HG03575 (cell line): ENCODE measurements around the gene MYOZ1.
"Not testable (repeated sequence)": the region's sequence is repeated elsewhere in the genome, so short reads cannot be mapped to it uniquely, and the experiment has no call there.

ENCODE experiments used
- ATAC-seq: cut with Tn5 transposase; IDR thresholded peaks from one replicate; pipeline ENCODE4 v1.9.1; 2021; ENCODE audit not compliant: unreplicated experiment, insufficient number of reproducible peaks, low FRiP score; ENCODE audit errors: extremely low read depth

The MYOZ1 gene

GRCh38 chr10:73641328-73642060 lies at the start of gene MYOZ1:
Gene MYOZ1, minus strand, starts transcription at chr10:73641474. Its CDS starts 1,457 bp downstream, at chr10:73640017.
- no peak for ATAC-seq

DNA sequence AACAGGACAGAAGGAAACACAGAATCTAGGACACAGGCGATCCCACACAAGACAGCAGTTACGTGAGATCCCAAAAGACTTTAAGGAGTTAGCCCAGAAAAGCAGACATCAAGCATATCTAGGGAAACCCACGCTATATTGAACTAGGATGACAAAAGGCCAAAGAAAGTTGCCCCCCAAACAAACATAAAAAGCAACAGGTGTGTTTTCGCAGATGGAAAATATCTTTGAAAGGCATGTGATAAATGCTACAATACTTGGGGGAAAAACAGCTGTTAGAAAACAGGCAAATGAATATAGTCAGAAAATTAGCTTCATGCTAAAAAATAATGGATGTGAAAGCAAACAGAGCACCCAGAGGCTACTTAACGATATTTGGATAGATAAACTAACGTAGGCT lies 49.5 kb upstream of the MYOZ1 start:
- ATAC-seq: not testable (repeated sequence)

- not testable (repeated sequence) for ATAC-seq
These were observed 48.3 kb upstream of the MYOZ1 start for GRCh38 chr10:73689596-73689995.

GRCh38 chr10:73687641-73688040 lies 46.4 kb upstream of the MYOZ1 start:
- ATAC-seq: not testable (repeated sequence)

- ATAC-seq: not testable (repeated sequence)
These were observed 33.3 kb upstream of the MYOZ1 start for GRCh38 chr10:73674546-73674945.

DNA sequence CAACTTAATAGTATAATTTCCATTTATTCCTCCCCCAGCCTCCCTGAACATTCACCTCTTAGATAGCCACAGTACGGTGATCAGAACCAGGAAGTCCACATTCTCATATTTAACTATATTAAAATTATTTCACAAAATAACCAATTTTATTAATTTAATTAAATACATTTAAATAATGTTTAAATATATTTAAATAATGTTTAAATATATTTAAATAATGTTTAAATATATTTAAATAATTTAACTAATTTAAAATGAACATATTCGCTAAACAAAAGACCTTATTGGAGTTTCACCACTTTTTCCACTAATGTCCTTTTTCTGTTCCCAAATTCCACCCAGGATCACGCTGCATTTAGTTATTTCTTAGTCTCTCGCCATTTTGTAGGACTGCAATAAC lies 27.1 kb upstream of the MYOZ1 start:
- not testable (repeated sequence) for ATAC-seq

DNA sequence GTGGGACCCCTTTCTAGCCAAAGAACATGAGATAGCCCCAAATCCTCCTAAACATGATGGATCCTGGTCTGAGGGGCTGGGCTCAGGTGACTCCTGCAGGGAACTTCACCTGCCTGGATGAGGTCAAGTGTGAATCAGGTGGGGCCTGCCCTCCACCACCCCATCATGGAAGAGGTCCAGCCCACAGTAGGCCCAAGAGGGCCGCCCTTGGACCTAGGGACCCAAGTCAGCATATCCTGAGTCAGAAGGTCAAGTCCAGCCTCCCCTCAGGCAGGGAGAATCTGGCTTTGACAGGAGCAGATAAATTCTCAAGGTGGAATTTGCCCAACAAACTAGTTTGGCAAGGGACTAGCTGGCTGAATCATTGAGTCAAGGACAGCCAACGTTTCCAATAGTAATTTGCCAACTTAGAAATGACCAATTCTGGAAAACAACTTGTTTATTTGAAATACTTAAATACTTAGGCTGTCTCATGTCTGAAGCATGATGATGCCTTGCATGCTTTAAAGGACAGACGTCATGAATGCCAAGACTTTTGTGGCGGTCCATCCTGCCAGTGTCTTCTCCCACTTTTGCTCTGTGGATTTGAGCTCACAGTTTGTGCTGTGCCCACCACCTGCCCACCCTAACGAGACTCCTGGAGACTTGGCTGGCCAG lies 25.0 kb upstream of the MYOZ1 start:
- not testable (repeated sequence) for ATAC-seq

DNA sequence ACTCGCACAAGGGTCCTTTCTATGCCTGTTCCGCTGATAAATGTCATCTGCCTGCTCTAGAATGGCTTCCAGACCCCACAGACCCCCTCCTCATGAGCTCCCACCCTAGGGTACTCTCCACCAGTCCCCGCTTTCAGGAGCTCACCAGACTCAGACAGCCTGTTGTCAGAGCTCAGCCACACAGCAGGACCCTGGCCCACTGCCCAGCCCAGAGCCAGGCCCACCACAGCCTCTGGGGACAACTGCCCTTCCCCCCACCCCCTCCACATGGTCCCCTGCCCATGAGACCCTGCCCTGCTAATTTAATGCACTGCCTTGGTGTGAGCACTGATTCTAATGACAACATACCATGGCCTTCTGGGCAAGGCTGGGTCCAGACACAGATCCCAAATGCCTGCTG lies 24.3 kb upstream of the MYOZ1 start:
- not testable (repeated sequence) for ATAC-seq

GRCh38 chr10:73664156-73665040 lies 23.1 kb upstream of the MYOZ1 start:
- not testable (repeated sequence) for ATAC-seq

- ATAC-seq: not testable (repeated sequence)
These were observed 22.3 kb upstream of the MYOZ1 start for GRCh38 chr10:73663621-73664020.

DNA sequence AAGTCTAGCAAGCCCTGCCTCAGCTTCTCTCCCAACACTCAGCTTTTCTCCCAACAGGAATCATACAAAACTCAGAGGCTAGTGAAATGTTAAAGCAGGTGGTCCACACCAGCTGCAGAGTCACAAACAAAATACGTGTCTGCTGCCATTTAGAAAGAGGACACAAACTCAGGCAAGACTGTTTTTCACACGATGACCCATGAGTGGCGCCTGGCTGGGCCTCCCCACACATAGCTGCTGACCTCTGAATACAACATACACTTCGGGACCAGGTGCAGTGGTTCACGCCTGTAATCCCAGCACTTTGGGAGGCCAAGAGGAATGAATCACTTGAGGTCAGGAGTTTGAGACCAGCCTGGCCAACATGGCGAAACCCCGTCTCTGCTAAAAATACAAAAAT lies 21.4 kb upstream of the MYOZ1 start:
- ATAC-seq: not testable (repeated sequence)

GRCh38 chr10:73655990-73656298 lies 14.7 kb upstream of the MYOZ1 start, which contains the start of gene SYNPO2L:
Gene SYNPO2L, minus strand, starts transcription at chr10:73656029. Its CDS starts 107 bp downstream, at chr10:73655922.
- no peak for ATAC-seq

DNA sequence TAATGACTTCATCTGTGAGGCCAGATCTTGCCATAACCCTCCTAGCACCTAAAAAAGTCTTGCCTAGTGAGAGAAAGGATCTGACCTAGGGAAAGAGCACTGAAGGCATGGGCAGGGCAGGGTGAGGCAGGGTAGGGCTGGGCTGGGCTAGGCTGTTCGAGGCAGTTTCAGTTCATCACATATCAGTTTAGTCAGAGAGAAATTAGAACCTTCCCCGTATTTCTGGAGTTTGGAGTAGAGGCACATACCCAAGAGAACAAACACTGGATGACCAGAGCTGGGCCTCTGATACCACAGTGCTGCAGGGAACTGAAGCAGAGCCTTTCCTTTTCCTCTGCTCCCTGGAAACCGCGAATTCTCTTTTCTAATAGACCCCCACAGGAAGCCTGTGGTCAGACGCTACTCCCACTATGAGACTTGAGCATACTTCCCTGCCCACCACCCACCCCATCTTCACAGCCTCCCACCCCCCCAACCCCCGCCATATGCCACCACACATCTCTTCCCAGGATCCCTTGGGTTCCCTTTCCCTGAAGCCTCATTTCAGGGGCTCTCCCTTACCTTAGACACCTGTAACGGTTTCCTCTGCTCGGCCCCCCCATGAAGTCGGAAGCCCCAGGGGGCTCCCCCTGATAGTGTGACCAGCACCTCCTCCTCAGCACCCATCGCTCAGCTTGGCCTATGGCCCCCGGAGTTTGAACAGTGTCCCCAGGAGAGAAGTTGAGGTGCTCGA lies 14.1 kb upstream of the MYOZ1 start:
- ATAC-seq: no peak

- ATAC-seq: no peak
These were observed 12.4 kb upstream of the MYOZ1 start for GRCh38 chr10:73653701-73654100.

GRCh38 chr10:73653195-73653594 lies 11.9 kb upstream of the MYOZ1 start:
- ATAC-seq: no peak

DNA sequence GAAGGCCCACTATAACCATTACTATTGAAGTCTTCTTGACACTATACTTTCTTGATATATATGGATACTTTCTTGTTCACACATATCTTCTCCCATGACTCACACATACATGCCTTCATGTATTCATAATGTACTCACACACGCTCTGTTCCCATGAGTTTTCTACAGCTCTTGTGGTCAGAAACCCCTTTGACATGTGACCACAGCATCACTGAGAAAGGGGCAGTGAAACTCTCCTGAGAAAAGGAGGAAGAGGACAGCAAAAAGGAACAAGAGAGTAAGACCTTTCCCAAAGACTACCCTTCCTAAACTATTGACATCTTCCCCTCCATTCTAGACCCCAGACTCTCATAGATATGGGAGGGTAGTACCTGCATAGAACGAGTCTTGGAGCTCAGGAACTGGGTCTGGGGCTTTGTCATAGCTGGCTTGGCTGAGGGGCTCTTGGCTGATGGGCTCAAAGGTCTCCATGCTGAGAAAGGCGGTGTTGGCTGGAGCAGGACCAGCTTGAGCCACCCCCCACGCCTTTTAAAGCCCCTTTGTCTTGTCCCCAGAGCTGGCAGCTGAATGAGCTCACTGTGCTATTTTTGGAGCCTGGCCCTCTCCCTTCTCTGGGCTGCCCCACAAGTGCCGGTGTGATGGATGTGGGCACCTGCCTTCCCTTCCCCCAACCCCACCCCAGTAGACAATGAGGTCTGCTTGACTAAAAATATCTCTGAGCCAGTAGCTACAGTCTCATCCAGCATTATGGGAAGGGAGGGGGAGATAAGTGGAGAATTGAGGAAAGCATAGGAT lies 9.5 kb upstream of the MYOZ1 start:
- ATAC-seq: no peak

DNA sequence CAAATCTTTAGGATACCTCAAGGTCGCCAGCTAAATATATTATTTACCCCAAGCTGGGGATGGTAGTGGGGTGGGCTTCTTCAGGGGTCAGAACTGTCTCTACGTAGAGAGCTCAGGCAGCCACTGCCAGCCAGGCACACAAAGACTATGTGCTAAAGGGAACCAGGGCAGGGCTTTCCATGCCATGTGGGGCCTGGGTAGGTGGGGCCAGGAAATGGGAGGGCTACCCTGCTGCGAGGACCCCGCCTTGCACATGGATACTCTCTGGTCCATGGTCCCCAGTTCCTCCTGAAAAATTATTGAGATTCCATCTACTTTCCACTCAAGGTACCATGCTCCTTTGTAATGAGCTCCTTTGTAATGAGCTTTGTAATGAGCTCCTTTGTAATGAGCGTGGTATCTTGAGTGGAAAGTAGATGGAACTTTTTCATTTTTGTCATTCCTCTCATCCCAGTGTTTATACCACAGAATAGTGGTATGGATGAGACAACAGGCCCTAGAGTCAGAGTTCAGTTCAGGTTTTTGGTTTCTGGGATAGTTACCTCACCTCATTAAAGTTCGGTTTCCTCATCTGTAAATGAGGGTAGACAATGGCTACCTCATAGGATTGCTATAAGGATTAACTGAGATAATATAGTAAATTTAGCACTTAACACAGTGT lies 8.7 kb upstream of the MYOZ1 start:
- ATAC-seq: no peak
